ENCODE results near the gene KLF7.
"Not testable (repeated sequence)": the region's sequence is repeated elsewhere in the genome, so short reads cannot be mapped to it uniquely, and the experiment has no call there.

The KLF7 gene

DNA sequence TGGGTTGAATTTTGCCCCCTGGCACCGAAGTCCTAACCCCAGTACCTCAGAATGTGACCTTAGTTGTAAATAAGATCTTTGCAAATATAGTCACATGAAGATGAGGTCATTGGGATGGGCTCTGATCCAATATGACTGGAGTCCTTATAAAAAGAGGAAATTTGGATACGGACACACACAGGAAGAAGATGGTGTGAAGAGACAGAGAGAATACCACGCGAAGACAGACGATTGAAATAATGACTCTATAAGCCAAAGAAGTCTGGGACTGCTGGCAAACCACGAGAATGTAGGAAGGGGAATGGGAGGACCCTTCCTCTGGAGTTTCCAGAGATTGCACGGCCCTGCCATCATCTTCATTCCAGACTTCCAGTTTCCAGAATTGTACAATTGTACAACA lies 127.9 kb downstream of the KLF7 start:
- no peak overlapping the region for H3K4me3 ChIP-seq (ENCODE audit: low read length)
- no peak for TF ChIP-seq EZH2phosphoT487 (IDR thresholded peaks at IDR 0.05; ENCODE audit: borderline replicate concordance, low read length)
- TF ChIP-seq, protein P1, sequence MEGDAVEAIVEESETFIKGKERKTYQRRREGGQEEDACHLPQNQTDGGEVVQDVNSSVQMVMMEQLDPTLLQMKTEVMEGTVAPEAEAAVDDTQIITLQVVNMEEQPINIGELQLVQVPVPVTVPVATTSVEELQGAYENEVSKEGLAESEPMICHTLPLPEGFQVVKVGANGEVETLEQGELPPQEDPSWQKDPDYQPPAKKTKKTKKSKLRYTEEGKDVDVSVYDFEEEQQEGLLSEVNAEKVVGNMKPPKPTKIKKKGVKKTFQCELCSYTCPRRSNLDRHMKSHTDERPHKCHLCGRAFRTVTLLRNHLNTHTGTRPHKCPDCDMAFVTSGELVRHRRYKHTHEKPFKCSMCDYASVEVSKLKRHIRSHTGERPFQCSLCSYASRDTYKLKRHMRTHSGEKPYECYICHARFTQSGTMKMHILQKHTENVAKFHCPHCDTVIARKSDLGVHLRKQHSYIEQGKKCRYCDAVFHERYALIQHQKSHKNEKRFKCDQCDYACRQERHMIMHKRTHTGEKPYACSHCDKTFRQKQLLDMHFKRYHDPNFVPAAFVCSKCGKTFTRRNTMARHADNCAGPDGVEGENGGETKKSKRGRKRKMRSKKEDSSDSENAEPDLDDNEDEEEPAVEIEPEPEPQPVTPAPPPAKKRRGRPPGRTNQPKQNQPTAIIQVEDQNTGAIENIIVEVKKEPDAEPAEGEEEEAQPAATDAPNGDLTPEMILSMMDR (IDR thresholded peaks at IDR 0.05; ENCODE audit: low read depth, low read length, poor library complexity, severe bottlenecking): no peak
- H3F3A ChIP-seq (ENCODE audit: control insufficient read depth, insufficient read depth): no peaks in the 10 kb centered on the region
- no peak overlapping the region for H3K27ac ChIP-seq (ENCODE audit: low read depth, low read length)
- H3K27me3 ChIP-seq (ENCODE audit: control insufficient read depth, low read length): no peaks in the 10 kb centered on the region; the same call in 1 of the 2 replicates
- no peaks in the 10 kb centered on the region for H3K79me2 ChIP-seq (ENCODE audit: control insufficient read depth, low read length)
- no peaks in the 10 kb centered on the region for H4K20me1 ChIP-seq (ENCODE audit: control insufficient read depth, insufficient read depth, low read depth, low read length)
- no peaks in the 10 kb centered on the region for H3K4me1 ChIP-seq (ENCODE audit: control insufficient read depth, low read length)
- H3K9me2 ChIP-seq (replicated peaks; ENCODE audit: control insufficient read depth, low read length): no peaks in the 10 kb centered on the region
- no peaks in the 10 kb centered on the region for H3K9me3 ChIP-seq (ENCODE audit: control insufficient read depth, insufficient read depth, low read length)
- no peaks in the 10 kb centered on the region for H3K36me3 ChIP-seq (ENCODE audit: control insufficient read depth, low read length)
- H3K4me2 ChIP-seq (ENCODE audit: low read length): no peak overlapping the region

DNA sequence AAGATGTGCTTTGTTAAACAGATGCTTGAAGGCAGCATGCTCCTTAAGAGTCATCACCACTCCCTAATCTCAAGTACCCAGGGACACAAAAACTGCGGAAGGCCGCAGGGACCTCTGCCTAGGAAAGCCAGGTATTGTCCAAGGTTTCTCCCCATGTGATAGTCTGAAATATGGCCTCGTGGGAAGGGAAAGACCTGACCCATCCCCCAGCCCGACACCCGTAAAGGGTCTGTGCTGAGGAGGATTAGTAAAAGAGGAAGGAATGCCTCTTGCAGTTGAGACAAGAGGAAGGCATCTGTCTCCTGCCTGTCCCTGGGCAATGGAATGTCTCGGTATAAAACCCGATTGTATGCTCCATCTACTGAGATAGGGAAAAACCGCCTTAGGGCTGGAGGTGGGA lies 128.7 kb downstream of the KLF7 start:
- H3K27ac ChIP-seq (ENCODE audit: low read depth, low read length); H3K36me3 ChIP-seq (ENCODE audit: control insufficient read depth, low read length); H3K27me3 ChIP-seq (ENCODE audit: control insufficient read depth, low read length); H3F3A ChIP-seq (ENCODE audit: control insufficient read depth, insufficient read depth); H3K4me1 ChIP-seq (ENCODE audit: control insufficient read depth, low read length); H3K9me2 ChIP-seq (replicated peaks; ENCODE audit: control insufficient read depth, low read length); H3K79me2 ChIP-seq (ENCODE audit: control insufficient read depth, low read length); H3K4me2 ChIP-seq (ENCODE audit: low read length); H3K4me3 ChIP-seq (ENCODE audit: low read length); H4K20me1 ChIP-seq (ENCODE audit: control insufficient read depth, insufficient read depth, low read depth, low read length); H3K9me3 ChIP-seq (ENCODE audit: control insufficient read depth, insufficient read depth, low read length): not testable (repeated sequence)

DNA sequence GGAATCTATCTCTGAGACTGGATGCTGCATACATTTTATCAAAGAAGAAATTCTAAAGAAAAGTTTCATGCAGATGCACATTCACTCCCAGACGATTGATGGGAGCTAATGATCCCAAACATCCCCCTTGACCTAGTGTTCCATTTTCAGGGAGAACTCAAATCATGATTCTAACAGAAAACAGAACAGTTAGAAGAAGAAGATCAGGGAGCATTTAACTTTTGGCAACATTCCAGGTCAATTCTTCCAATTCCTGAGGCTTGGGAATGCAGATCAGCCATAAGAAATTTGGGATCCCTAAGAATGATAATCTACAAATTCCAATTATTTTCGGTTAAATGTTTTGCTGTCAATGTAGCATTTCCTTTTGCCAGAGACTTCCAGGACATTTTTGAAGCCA lies 129.9 kb downstream of the KLF7 start:
- H3K27ac ChIP-seq (ENCODE audit: low read depth, low read length): no peak overlapping the region

DNA sequence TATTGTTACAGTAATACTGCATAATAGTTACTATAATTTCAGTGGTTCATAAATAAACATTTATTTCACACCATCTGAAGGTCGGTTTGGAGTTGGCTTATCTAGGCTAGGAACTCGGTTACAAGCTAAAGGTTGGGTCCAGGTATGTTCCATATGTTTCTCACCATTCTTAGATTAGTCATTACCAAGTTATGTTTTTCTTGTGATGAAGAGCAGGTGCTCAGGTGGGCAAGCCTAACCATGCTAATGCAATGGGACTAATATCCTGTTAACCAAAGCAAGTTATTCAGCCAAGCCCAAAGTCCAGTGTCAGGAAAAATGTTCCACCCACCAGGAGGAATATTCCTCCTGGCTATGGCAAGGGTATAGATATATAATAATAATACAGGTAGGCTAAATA lies 133.3 kb downstream of the KLF7 start:
- H3K4me1 ChIP-seq (ENCODE audit: control insufficient read depth, low read length): no peaks in the 10 kb centered on the region
- no peaks in the 10 kb centered on the region for H3K79me2 ChIP-seq (ENCODE audit: control insufficient read depth, low read length)
- no peak overlapping the region for H3K4me3 ChIP-seq (ENCODE audit: low read length)

More for the DNA sequence above, 129.9 kb downstream of the KLF7 start:
- Histone ChIP-seq H3K4me3 (ENCODE audit: low read length) (no peak overlapping the region), H3F3A (ENCODE audit: control insufficient read depth, insufficient read depth) (no peaks in the 10 kb centered on the region), H3K79me2 (ENCODE audit: control insufficient read depth, low read length) (no peaks in the 10 kb centered on the region), H3K4me1 (ENCODE audit: control insufficient read depth, low read length) (no peaks in the 10 kb centered on the region), H3K27me3 (ENCODE audit: control insufficient read depth, low read length) (no peaks in the 10 kb centered on the region), H3K9me3 (ENCODE audit: control insufficient read depth, insufficient read depth, low read length) (no peaks in the 10 kb centered on the region), H4K20me1 (ENCODE audit: control insufficient read depth, insufficient read depth, low read depth, low read length) (no peaks in the 10 kb centered on the region), H3K36me3 (ENCODE audit: control insufficient read depth, low read length) (no peaks in the 10 kb centered on the region), H3K4me2 (ENCODE audit: low read length) (no peak overlapping the region), H3K9me2 (replicated peaks; ENCODE audit: control insufficient read depth, low read length) (no peaks in the 10 kb centered on the region)
- TF ChIP-seq EZH2phosphoT487 (IDR thresholded peaks at IDR 0.05; ENCODE audit: borderline replicate concordance, low read length): no peak
- TF ChIP-seq, protein P1 (IDR thresholded peaks at IDR 0.05; ENCODE audit: low read depth, low read length, poor library complexity, severe bottlenecking): no peak

More for the DNA sequence above, 133.3 kb downstream of the KLF7 start:
- no peaks in the 10 kb centered on the region for H3K9me2 ChIP-seq (replicated peaks; ENCODE audit: control insufficient read depth, low read length)
- no peak overlapping the region for H3K27ac ChIP-seq (ENCODE audit: low read depth, low read length)
- H3K4me2 ChIP-seq (ENCODE audit: low read length): no peak overlapping the region
- H3F3A ChIP-seq (ENCODE audit: control insufficient read depth, insufficient read depth): no peaks in the 10 kb centered on the region
- no peaks in the 10 kb centered on the region for H3K27me3 ChIP-seq (ENCODE audit: control insufficient read depth, low read length)
- TF ChIP-seq, protein P1 (IDR thresholded peaks at IDR 0.05; ENCODE audit: low read depth, low read length, poor library complexity, severe bottlenecking): no peak
- no peak for TF ChIP-seq EZH2phosphoT487 (IDR thresholded peaks at IDR 0.05; ENCODE audit: borderline replicate concordance, low read length)
- H4K20me1 ChIP-seq (ENCODE audit: control insufficient read depth, insufficient read depth, low read depth, low read length): no peaks in the 10 kb centered on the region
- no peaks in the 10 kb centered on the region for H3K9me3 ChIP-seq (ENCODE audit: control insufficient read depth, insufficient read depth, low read length)
- no peaks in the 10 kb centered on the region for H3K36me3 ChIP-seq (ENCODE audit: control insufficient read depth, low read length)

Data from DOHH2 (cell line).